Activated CD8-positive, alpha-beta memory T cell treated with anti-CD3 and anti-CD28 coated beads, Interleukin-2, amount 50 U/mL, for 24 hours (primary cell): ENCODE results near the gene MSMB.
"Not testable (repeated sequence)": the region's sequence is repeated elsewhere in the genome, so short reads cannot be mapped to it uniquely, and the experiment has no call there.

Experiments
- DNase-seq: peaks from one replicate; pipeline ENCODE4 v3.0.0-alpha.2; 2020; ENCODE audit errors: extremely low read depth

MSMB gene

DNA sequence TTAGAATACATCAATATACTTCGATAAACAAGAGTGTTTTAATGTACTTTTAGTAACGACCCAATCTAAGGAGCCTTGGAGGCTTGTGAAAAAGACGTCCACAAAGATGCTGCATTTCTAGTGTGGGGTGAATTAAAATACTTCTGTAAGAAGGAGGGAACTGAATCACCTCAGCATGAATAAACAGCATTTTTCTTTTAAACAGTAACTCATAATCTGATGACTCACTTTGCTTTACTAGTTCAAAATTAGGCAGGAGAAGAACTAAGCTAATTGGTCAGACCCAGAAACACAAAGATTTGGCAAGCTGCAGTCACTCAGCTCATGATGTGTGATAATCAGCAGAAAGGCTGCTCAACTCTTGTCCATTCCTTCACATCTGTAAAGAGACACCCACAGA lies 39.9 kb downstream of the MSMB start:
- DNase-seq: no peak

DNA sequence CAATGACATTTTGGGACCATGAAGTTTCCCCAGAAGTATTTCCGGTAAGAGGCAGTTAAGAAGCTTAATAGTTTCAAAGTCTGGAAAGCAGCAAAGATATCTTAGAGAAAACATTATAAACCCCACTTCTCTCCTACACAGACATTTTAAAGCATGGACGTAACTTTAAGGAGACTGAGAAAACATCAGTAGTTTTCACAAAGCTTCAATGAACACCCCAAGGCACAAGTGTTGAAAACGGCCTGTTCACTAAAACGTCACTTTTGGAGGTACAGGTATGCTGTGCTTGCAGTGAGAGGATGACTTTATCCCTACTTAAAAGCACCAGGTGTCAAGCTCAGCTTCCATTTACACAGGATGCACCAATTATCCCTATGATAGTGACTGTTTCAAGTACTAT lies 40.7 kb downstream of the MSMB start:
- DNase-seq: no peak

DNA sequence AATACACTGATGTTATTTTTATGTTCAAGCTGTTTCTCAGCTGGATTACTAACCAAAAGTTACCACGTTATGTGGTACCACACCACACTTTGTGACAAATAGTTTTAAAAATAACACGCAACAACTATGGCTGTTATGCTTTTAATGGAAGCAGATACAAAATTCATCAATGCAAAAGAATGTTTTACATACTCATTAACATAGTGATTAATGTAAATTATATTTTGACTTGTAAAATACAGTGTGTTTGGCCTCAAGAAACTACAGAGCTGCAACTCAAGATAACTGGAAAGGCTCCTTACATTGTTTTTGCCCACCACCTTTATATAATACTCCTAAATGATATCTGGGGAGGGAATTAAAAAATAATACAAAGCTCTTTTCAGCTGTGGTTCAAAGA lies 41.1 kb downstream of the MSMB start:
- DNase-seq: no peak

DNA sequence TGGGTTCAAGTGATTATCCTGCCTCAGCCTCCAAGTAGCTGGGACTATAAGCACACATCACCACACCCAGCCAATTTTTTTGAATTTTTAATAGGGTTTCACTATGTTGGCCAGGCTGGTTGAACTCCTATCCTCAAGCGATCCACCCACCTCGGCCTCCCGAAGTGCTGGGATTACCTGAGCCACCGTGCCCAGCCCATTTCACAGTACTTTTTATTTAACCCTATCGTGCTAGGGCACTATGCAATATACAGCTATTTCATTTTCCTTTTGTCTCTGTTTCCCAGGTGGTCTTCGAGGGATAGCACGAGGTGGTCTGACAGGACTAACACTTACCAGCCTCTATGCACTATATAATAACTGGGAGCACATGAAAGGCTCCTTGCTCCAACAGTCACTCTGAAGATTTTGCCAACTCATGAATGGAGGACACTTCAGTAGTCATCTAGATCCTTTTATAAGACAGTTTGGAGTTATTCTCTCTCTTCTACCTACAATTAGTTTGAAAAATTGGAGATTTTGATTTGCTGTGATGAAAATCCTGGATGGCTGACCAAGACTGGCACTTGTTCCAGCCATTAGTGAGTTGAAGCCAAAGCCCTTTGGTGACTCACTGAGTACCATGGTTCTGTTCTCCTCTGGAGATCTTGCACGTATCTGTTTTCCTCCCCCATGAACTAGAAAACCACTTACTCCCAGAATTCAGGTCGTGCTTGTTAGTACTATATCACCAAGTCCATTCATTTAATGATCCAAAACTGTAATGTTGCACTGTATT lies 43.0 kb downstream of the MSMB start:
- DNase-seq: no peak

DNA sequence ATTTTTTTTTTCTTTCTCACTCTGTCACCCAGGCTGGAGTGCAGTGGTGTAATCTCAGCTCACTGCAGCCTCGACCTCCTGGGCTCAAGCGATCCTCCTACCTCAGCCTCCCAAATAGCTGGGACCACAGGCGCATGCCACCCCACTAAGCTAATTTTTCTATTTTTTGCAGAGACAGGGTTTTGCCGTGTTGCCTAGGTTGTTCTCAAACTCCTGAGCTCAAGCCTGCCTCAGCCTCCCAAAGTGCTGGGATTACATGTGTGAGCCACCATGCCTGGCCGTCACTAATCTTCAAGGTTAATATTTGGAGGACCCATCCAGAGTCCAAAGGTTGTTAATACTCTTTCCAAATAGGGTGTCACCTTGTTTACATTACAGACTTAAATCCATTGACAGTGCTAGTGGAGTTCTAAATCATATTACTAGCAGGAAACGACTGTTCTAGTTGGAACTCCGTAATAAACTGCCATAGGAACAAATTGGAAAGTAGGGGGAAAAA lies 43.8 kb downstream of the MSMB start:
- DNase-seq: not testable (repeated sequence)

DNA sequence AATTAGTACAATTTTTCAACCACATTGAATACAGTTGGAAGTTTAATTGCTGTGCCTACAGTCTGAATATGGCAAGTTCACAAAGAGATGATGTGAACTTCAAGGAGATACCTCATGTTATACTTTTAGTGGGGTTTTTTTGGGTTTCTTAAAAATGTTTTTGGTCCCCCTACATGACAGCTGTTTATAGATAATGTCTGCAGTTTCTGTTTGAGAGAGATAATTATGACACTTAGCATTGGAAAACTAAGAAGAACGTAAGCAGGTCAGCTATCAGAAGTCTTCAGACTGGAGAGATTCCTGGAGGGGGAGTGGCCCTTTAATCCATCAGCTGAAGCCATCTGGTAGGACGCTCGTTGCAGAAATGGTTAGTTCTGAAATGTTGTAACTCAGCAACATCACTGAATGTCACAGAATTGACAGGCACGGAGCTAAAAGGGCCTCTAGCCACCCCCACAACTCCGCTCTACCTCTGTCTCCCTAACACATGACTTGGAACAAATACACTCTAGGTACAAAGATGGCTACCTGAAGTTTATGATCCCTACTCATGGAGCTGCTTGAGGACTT lies 44.8 kb downstream of the MSMB start:
- no peak for DNase-seq

DNA sequence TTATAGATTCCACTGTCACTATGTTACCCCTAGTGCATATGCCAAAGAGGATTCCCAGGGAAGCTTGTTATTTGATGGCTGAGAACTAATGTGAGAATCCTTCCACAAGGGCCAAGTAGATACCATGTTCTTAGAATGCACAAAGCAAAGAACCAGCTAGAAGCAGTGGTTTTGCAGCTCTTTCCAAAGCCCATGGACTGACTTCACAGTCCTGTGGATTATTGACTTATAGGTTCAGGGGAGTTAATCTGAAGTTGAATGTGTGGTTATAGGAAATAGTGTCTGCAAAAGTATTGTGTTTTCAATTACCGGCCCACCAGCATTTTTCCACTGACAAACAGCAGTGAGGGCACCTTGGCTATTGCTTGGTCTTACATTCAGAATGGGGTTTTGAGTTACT lies 45.5 kb downstream of the MSMB start:
- no peak for DNase-seq

DNA sequence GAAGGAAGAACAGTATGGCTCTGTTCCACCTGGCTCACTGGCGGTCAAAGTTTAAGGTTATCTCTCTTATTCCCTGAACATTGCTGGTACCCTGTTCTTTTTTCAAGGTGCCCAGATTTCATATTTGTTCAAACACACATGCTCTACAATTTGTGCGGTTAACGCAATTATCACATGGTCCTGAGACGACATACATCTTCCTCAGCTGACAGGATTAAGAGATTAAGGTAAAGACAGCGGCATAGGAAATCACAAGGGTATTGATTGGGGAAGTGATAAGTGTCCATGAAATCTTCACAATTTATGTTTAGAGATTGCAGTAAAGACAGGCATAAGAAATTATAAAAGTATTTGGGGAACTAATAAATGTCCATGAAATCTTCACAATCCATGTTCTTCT lies 46.1 kb downstream of the MSMB start:
- DNase-seq: not testable (repeated sequence)

DNA sequence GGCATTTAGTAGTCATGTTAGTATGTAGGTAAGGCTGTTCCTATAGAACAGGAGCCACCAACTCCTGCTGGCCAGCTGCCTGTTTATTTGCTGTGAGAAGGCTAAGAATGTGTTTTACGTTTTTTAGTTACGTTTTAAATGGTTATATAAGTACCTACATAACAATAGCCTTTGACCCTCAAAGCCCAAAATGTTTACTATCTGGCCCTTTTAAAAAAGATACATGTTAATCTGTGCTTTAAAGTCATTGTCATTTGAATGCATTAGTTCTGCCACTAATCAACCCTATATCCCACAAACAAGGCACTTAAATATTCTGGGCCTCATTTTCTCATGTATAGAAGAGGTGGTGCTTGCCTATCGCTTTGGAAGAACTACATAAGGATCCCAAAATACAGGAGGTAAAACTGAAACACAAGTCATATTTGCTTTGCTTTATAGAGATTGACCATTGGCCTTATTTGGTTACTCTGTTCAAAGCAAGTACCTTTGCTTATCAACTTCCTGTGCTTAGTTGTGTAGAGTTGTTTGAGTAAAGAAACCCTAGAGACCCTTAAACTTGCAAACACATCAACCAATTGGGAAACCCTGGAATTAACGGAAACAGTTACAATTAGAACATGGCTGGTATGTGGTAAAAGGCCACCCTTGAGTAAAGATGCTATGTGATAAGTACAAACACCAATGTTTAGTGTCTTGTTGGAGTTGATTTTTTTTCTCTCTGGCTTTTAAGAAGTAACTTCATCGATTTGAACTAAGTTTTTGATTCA lies 47.9 kb downstream of the MSMB start:
- DNase-seq: no peak

DNA sequence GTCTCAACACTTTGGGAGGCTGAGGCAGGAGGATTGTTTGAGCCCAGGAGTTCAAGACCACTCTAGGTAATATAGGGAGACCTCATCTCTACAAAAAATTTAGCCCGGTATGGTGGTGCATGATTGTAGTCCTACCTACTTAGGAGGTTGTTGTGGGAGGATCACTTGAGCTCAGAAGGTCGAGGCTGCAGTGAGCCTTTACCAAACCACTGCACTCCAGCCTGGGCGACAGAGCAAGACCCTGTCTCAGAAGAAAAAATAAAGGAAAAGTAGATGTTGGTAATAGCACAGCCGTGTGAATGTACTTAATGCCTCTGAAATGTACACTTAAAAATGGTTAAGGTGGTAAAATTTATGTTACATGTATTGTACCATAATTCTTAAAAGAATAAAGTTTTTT lies 48.5 kb downstream of the MSMB start:
- no peak for DNase-seq

DNA sequence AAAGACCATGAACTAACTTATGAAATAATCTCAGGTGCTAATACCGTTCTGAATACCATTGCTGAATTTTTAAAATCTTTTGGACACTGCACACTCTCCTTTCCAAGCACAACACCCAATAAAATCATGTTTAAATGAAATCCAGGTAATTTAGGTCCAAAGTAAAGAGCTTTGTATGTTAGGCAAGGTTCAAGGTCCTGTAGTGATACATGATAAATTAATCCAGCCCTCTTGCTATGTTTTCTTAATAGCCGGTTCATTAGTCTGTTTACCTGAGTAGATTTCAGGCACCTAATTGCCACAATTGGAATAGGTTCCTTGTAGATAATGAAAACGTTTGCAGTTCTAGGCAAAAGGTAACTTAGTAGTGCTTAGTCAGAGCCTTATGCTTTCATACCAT lies 60.5 kb downstream of the MSMB start:
- not testable (repeated sequence) for DNase-seq

DNA sequence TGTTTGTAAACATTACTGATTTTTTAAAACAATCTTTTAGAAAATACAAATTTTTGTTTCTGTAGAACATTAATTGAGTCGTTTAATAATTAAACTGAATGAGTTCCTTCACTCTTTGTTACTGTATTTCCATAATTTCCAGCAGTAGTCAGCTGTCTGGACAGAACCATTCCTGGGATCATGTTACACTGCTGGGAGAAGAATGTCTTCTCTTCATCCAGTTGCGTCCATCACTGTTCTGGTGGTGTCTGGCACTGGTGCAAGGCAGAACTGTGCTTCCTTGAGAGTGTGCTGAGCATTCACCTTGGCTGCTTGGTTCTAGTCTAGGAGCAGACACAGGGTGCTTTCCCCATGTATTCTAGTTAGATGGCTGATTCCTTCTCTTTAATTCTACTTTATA lies 61.6 kb downstream of the MSMB start:
- not testable (repeated sequence) for DNase-seq

DNA sequence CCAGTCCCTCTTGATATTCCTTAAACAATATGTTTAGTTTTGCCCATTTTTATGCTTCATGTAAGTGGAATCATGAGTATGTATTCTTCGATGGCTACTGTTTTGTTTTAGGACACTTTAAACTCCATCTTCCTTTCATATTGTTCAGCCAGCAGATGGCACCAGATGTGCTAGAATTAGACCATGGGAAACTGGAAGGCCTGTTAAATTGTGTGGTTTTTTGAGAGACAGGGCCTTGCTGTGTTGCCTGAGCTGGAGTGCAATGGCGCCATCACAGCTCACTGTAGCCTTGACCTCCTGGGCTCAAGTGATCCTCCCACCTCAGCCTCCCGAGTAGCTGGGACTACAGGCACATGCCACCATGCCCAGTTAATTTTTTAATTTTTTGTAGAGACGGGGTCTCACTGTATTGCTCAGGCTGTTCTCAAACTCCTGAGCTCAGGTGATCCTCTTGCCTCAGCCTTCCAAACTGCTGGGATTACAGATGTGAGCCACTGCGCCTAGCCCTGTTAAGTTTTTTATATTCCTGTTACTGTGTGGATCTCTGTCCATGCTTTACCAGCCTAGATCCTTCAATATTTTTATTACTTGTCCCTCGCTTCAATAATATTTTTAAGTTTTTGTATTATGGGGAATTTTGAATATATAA lies 62.4 kb downstream of the MSMB start:
- DNase-seq: not testable (repeated sequence)
